Upper lobe of left lung (tissue), 6 donors: Measurements from ENCODE around the gene MAN2A2. TPM values are rescaled to one million over a fixed set of nuclear protein-coding genes. Genes with fewer than 3 reads are reported as not detected.
"Not testable (repeated sequence)": the region's sequence is repeated elsewhere in the genome, so short reads cannot be mapped to it uniquely, and the experiment has no call there.

Experiments
- ATAC-seq, 2 donors: fragments of 200-7000 bp; cut with Tn5 transposase; one replicate each; pipeline ENCODE4 v1.9.1; 2022; ENCODE audit warnings: mild to moderate bottlenecking in 2 of 2, moderate library complexity in 2 of 2; ENCODE audit not compliant: low FRiP score in 2 of 2
- DNase-seq, 2 donors: peaks; one replicate each; pipeline ENCODE4 v3.0.0-alpha.2; 2019 to 2020
- H3K27ac ChIP-seq, 4 donors: fragments of 200-600 bp; sonication (generic); one replicate each; pipeline ENCODE4 v1.5.1; 2016 to 2019
- H3K27me3 ChIP-seq, 4 donors: fragments of 200-600 bp; sonication (generic); one replicate each; pipeline ENCODE4 v1.5.1; 2017 to 2019
- H3K36me3 ChIP-seq, 4 donors: fragments of 200-600 bp; sonication (generic); one replicate each; pipeline ENCODE4 v1.5.1; 2016 to 2019
- H3K4me1 ChIP-seq, 4 donors: fragments of 200-600 bp; sonication (generic); one replicate each; pipeline ENCODE4 v1.5.1; 2018 to 2019
- H3K4me3 ChIP-seq, 4 donors: fragments of 200-600 bp; sonication (generic); one replicate each; pipeline ENCODE4 v1.5.1; 2017 to 2019; ENCODE audit warnings: mild to moderate bottlenecking in 2 of 4, moderate library complexity in 1 of 4
- H3K9me3 ChIP-seq, 4 donors: fragments of 200-600 bp; sonication (generic); one replicate each; pipeline ENCODE4 v1.5.1; 2018 to 2019
- CTCF ChIP-seq, 6 experiments: fragments of 450-650 bp in 4 of 6; fragments of 200-600 bp in 2 of 6; sonication (generic) in 2 of 6; IDR thresholded peaks; one replicate each; pipeline ENCODE4 v1.5.1; 2016 to 2019; ENCODE audit warnings: antibody characterized with exemption in 6 of 6
- EP300 ChIP-seq, 4 donors: sonication (generic); formaldehyde crosslinking; IDR thresholded peaks; one replicate each; pipeline ENCODE4 v1.5.1; 2017; ENCODE audit warnings: antibody characterized with exemption in 4 of 4, control low read depth in 2 of 4
- POLR2A ChIP-seq, 4 donors: fragments of 450-650 bp; IDR thresholded peaks; one replicate each; pipeline ENCODE4 v1.5.1; 2016 to 2017; ENCODE audit warnings: antibody characterized with exemption in 4 of 4, mild to moderate bottlenecking in 2 of 4
- POLR2AphosphoS5 ChIP-seq, 2 donors: sonication (generic); formaldehyde crosslinking; IDR thresholded peaks; one replicate each; pipeline ENCODE4 v1.5.1; 2017; ENCODE audit warnings: antibody characterized with exemption in 2 of 2
- WGBS, 2 donors: methylation state at CpG; one replicate each; pipeline ENCODE4 v1.1.5; 2017 to 2018; 5-methylcytosine and 5-hydroxymethylcytosine counted together
- total RNA-seq, 6 donors: library from RNA; depleted of rRNA in 4 of 6; stranded (reverse); fragments of >200 nt in 4 of 6; gene quantifications; one replicate each; pipeline versions ENCODE4 v1.1.0 to v1.2.1, GENCODE V29; 2016 to 2021
- donor health status: DM: no; HTN: no; CAD: no; lungs with moderate emphysema.
- donor health status: DM: no; HTN: yes; CAD: no; lungs with severe emphysema.

The MAN2A2 gene
- total RNA-seq, 6 donors from 2014 or later, result 36.8 to 219 (median 90.1) TPM

DNA sequence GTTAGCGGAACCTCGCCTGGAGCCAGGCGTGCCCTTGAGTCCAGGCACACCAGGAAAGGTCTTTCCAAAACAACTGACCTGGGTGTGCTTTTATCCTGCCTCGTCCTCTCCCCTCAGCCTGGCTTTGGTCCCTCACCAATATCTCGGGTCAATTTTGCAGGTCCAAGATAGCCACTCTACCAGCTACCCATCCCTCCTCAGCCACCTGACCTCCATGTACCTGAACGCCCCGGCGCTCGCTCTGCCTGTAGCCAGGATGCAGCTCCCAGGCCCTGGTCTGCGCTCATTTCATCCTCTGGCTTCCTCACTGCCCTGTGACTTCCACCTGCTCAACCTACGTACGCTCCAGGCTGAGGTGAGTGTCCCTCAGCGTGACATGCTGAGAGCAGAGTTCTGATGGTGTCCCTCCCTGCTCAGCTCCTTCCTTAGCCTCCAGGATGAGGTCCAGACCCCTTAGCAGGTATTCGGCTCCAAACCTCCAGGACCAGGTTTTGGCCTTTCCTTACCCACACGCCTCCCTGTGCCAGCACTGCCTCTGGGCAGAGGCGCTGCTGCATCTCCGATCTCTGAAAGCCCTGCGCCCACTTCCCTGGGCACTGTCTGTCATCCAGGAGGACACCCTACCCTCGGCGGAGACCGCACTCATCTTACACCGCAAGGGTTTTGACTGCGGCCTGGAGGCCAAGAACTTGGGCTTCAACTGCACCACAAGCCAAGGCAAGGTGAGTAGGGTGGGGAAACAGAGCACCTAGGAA is 15.1 kb downstream of the MAN2A2 start:
- no peak for DNase-seq
- Histone ChIP-seq H3K4me1 (peaks cover 0 to 6% (median 0%) of the 10 kb centered on the region in 4 donors), H3K4me3 (no peak overlapping the region), H3K27ac (no peak overlapping the region), H3K36me3 (peaks cover 28 to 85% (median 77%) of the 10 kb centered on the region in 4 donors), H3K27me3 (no peaks in the 10 kb centered on the region), H3K9me3 (no peaks in the 10 kb centered on the region)
- 96 to 98% methylated on average over 19 to 23 of the region's 23 CpGs for WGBS, 2 donors
- ATAC-seq, result no peak
- TF ChIP-seq POLR2A (IDR thresholded peaks at IDR 0.05) (no peak), POLR2AphosphoS5 (IDR thresholded peaks at IDR 0.05) (no peak), EP300 (IDR thresholded peaks at IDR 0.05) (no peak), CTCF (IDR thresholded peaks at IDR 0.05) (no peak)

- no peak overlapping the region for H3K27ac ChIP-seq
- TF ChIP-seq EP300 (IDR thresholded peaks at IDR 0.05) (no peak), CTCF (IDR thresholded peaks at IDR 0.05) (no peak), POLR2A (IDR thresholded peaks at IDR 0.05) (no peak), POLR2AphosphoS5 (IDR thresholded peaks at IDR 0.05) (no peak)
- peaks cover 0 to 6% (median 0%) of the 10 kb centered on the region in 4 donors for H3K4me1 ChIP-seq
- 93 to 96% methylated on average over 6 of the region's 6 CpGs for WGBS, 2 donors
- no peaks in the 10 kb centered on the region for H3K27me3 ChIP-seq
- H3K4me3 ChIP-seq, result no peak overlapping the region
- peaks cover 23 to 79% (median 71%) of the 10 kb centered on the region in 4 donors for H3K36me3 ChIP-seq
- ATAC-seq (no peak), DNase-seq (no peak)
- no peaks in the 10 kb centered on the region for H3K9me3 ChIP-seq
These were observed 15.7 kb downstream of the MAN2A2 start for GRCh38 chr15:90918835-90919234.

DNA sequence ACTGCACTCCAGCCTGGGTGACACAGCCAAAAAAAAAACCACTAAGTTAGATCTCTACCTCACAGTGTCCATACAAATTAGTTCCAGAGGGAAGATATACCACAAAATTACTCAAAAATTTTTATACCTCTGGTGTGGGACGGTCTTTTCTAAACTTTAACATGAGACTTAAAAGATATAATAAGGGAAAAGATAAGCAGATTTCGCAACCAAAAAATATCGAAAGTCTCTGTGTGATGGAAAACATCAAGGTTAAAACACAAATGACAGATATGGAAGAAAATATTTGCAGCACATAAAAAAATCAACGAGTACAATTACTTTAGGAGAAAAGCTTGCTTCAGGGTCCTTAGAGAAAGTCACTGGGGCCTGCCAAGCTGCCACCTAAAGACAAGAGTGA is 18.8 kb downstream of the MAN2A2 start:
- Histone ChIP-seq H3K4me1 (no peaks in the 10 kb centered on the region), H3K9me3 (no peaks in the 10 kb centered on the region), H3K4me3 (no peak overlapping the region), H3K27ac (no peak overlapping the region), H3K36me3 (peaks cover 23 to 48% (median 43%) of the 10 kb centered on the region in 4 donors), H3K27me3 (no peaks in the 10 kb centered on the region)
- TF ChIP-seq POLR2AphosphoS5 (IDR thresholded peaks at IDR 0.05) (no peak), CTCF (IDR thresholded peaks at IDR 0.05) (no peak), EP300 (IDR thresholded peaks at IDR 0.05) (no peak), POLR2A (IDR thresholded peaks at IDR 0.05) (no peak)
- DNase-seq (no peak), ATAC-seq (no peak)
- 81 to 88% methylated on average over 4 of the region's 4 CpGs for WGBS, 2 donors

DNA sequence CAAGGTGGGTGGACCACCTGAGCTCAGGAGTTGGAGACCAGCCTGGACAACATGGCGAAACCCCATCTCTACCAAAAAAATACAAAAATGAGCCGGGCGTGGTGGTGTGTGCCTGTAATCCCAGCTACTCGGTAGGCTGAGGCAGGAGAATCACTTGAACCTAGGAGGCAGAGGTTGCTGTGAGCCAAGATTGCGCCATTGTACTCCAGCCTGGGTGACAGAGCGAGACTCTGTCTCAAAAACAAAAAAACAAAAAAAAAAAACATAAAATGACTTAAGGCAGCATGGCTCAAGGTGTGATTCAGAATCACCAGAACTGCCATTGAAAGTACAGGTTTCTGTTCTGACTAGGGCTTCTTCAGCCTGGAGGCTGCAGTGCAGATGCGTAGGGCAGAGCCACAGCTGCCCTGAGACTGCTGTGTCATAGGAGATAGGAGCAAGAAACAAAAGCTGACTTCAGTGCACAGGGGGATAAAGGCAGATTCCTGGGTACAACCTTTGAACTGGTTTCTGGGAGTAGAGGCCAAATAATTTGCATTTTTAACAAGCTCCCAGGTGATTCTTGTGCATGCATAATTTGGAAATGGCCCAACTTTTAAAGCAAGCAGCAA is 19.7 kb downstream of the MAN2A2 start:
- not testable (repeated sequence) for H3K27me3 ChIP-seq, H3K4me3 ChIP-seq, ATAC-seq, H3K9me3 ChIP-seq, DNase-seq, H3K27ac ChIP-seq, H3K4me1 ChIP-seq
- peaks cover 23 to 39% (median 35%) of the 10 kb centered on the region in 4 donors for H3K36me3 ChIP-seq
- WGBS, 2 donors, result 90% methylated on average over 7 of the region's 7 CpGs

DNA sequence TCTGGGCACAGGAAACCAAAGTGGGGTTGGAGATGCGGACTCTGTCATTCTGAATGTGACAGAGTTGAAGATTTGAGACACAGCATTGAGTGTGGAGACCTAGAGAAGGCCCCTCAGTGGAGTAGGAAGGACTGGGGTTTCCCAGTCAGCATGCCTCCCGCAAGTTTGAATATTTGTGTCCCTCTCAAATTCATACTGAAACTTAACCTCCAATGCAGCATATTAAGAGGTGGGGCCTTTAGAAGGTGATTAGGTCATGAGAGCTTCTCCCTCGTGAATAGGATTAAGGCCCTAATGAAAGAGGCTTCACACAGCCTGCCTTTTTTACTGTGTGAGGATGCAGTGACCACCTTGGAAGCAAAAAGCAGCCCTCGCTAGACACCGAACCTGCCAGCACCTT is 21.3 kb downstream of the MAN2A2 start:
- DNase-seq (no peak), ATAC-seq (no peak)
- no peaks in the 10 kb centered on the region for H3K27me3 ChIP-seq
- TF ChIP-seq POLR2AphosphoS5 (IDR thresholded peaks at IDR 0.05), result no peak
- WGBS, 2 donors, result 69 to 81% methylated on average over 5 of the region's 5 CpGs
- peaks cover 15 to 23% (median 19%) of the 10 kb centered on the region in 4 donors for H3K36me3 ChIP-seq
- no peak overlapping the region for H3K4me3 ChIP-seq
- peaks cover 3 to 8% (median 6%) of the 10 kb centered on the region in 4 donors for H3K4me1 ChIP-seq
- no peak overlapping the region for H3K27ac ChIP-seq
- H3K9me3 ChIP-seq, result no peaks in the 10 kb centered on the region

DNA sequence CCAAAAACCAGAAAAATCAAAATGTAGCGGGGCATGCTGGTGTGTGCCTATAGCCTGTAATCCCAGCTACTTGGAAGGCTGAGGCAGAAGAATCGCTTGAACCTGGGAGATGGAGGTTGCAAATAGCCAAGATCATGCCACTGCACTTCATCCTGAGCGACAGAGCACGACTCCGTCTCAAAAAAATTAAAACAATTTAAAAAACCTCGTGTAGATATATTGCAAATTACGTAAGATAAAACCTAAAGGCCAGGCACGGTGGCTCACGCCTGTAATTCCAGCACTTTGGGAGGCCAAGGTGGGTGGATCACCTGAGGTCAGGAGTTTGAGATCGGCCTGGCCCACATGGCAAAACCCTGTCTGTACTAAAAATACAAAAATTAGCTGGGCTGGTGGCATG is 23.7 kb downstream of the MAN2A2 start:
- not testable (repeated sequence) for DNase-seq, H3K4me3 ChIP-seq, H3K27ac ChIP-seq, H3K36me3 ChIP-seq, H3K27me3 ChIP-seq, ATAC-seq, H3K9me3 ChIP-seq
- WGBS, 2 donors, result 91 to 96% methylated on average over 10 of the region's 10 CpGs
- H3K4me1 ChIP-seq, result peaks cover 19 to 28% (median 22%) of the 10 kb centered on the region in 4 donors

DNA sequence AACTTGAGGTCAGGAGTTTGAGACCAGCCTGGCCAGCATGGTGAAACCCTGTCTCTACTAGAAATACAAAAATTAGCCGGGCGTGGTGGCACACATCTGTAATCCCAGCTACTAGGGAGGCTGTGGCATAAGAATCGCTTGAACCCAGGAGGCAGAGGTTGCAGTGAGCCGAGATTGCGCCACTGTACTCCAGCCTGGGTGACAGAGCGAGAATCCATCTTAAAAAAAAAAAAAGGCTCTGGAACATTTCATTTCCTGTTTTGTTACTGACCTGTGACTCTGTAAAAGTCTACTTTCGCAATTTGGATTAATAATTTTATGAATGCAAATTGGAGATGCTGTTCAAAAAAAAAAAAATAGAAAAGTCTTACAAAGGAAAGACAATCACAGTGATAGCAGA is 25.0 kb downstream of the MAN2A2 start:
- WGBS, 2 donors, result 79 to 85% methylated on average over 7 of the region's 7 CpGs

More for the DNA sequence above, 25.0 kb downstream of the MAN2A2 start:
- H3K4me1 ChIP-seq, result peaks cover 27 to 41% (median 29%) of the 10 kb centered on the region in 4 donors
- H3K9me3 ChIP-seq, H3K27me3 ChIP-seq, H3K4me3 ChIP-seq, ATAC-seq, H3K36me3 ChIP-seq, DNase-seq: not testable (repeated sequence)
- H3K27ac ChIP-seq, result peak overlapping the region in 2 of 4 donors; percentile 52 to 97
